Stimulated activated naive CD8-positive, alpha-beta T cell treated with anti-CD3 and anti-CD28 coated beads, Interleukin-15, Interleukin-2, amounts not matched to agents 100 U/mL and 50 U/mL, for 24 hours (primary cell): Measurements from ENCODE around the gene SACS.
A peak's percentile ranks its signal among the peaks of the same experiment; 100 is the strongest.
"Not testable (repeated sequence)": the region's sequence is repeated elsewhere in the genome, so short reads cannot be mapped to it uniquely, and the experiment has no call there.

Source experiments
- ATAC-seq: fragments of 150-1000 bp; cut with Tn5 transposase; one replicate; pipeline ENCODE4 v1.10.0; 2021
- DNase-seq: peaks from one replicate; pipeline ENCODE4 v3.0.0; 2021

Gene SACS

GRCh38 chr13:23352161-23352560 is 81.3 kb downstream of the SACS start:
- ATAC-seq (no peak), DNase-seq (no peak)

- ATAC-seq (no peak), DNase-seq (no peak)
These were observed 83.5 kb downstream of the SACS start for GRCh38 chr13:23350009-23350408.

DNA sequence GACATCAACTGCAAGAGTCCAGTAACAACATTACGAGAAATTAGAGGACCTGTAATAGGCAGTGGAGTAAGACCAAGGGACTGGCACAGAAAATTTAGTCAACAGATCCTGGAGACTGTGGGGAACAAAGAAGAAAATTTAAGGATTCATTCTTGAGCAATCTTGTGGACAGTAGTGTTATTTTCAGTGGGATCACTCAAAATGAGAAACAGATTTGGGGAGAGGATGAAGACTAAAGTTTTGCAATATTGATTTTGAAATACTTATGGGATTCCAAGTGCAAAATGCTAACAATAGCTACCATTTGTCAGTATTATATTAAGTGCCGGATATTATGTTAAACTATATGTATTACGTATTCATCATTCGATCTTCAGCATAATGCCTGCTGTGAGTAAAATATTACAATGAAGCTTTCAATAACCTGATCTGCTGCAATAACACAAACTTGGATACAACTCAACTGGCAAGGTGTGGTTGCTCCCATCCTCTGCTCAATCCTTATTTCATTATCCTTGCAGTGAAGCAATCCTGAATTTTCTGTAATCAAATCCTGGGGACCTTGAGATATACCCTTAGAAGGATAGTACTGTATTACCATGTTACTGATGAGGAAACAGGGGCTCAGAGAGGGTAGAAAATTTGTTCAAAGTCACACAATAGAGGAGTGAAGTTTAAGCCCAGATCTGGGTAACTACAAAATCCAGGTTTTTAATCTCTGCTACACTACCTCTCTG is 84.2 kb downstream of the SACS start:
- ATAC-seq (no peak), DNase-seq (no peak)

- ATAC-seq (no peak), DNase-seq (no peak)
These were observed 85.0 kb downstream of the SACS start for GRCh38 chr13:23348262-23349127.

- DNase-seq (no peak), ATAC-seq (no peak)
These were observed 85.9 kb downstream of the SACS start for GRCh38 chr13:23347601-23348000.

DNA sequence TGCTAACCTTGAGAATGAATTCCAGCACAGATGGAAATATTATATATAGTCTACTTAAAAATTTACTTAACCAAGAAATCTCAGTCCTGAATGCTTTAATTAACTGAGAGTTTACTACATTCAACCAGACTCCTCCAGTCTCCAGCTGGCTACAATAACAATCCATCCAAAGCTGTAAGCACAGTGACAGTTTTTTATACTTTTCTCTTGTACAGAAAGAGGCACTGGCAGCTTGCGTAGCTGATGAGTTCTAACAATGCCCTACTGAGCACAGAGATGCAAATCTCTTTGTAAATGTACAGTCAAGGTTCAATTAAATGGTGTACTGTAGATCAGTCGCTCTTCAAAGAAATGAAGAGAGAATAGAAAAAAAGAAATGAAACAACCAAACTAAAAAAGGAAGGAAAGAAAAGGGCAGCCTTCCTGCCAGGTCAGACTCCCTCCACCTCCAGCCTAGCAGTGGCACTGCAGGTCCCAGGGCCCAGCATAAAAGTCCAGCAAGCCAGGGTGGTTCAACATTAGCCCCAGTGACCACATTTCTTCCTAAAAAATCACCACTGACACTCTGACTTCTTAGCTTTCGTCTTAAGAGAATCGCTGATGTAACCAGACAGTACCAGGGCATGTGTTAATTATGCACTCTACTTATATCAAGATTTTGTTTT is 88.4 kb downstream of the SACS start:
- ATAC-seq (no peak), DNase-seq (no peak)

- DNase-seq (no peak), ATAC-seq (no peak)
These were observed 94.3 kb downstream of the SACS start for GRCh38 chr13:23339225-23339624.

- ATAC-seq (no peak), DNase-seq (no peak)
These were observed 103.1 kb downstream of the SACS start for GRCh38 chr13:23330356-23330755.

- ATAC-seq (no peak), DNase-seq (no peak)
These were observed 108.3 kb downstream of the SACS start for GRCh38 chr13:23325191-23325590.

DNA sequence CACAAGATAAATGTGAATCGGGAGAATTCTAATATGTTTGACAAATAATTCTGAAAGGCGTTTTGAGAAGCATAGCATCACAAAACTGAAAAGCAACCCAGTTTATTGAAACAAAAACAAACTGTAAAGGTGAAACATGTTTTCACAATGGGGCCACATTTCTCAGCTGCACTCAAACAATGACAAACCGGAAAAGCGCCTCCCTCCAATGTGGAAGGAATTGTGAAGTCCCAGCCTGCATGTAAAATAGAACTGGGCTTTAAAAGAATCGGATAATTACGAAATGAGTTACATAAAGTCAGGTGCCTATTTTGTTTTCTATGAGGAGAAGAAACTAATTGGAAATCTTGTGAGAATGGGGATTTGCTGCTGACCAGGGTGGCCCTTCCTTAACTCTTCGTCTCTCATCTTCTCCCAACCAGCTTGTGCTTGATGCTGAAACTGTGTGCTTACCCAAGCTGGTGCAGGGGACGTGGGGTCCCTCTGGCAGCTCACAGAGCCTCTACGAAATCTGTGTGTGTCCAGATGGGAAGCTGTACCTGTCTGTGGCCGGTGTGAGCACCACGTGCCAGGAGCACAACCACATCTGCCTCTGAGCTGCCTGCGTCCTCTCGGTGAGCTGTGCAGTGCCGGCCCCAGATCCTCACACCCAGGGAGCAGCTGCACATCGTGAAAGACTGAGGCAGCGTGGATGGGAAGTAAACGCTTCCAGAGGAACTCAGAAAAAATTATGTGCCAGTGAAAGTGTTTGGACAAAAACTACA is 109.4 kb downstream of the SACS start:
- ATAC-seq: no peak
- no peak for DNase-seq

GRCh38 chr13:23322353-23323336 is 110.9 kb downstream of the SACS start:
- ATAC-seq: no peak
- DNase-seq: no peak

DNA sequence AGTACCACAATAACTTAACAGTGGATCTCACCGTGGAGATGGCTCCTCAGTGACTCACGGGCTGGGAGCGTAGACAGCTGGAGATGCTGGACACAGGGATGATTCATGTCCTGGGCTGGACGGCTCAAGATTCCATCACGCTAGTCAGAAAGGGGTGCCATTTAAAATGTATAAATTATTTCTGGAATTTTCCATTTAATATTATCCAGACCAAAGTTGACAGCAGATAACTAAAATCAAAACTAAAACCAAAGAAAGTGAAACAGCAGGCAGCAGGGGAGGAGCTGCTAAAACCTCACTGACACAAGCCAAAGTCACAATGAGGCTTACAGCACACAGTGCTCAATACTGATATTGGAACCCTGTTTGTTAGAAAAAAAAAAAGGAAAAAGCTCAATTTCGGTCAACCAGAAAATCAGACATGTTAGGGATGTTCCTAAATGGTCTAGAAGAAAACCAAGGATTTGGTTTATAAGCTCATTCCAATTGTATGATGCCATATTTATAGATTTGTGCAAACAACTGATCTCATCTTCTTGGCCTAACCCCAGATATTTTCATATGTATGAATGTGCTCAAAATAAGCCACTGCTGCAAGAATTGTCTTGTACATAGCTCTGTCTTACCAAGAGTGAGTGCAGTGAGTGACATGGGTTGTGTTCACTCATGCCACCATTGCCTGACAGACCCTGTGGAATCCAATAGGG is 111.8 kb downstream of the SACS start:
- ATAC-seq (peak; percentile 70), DNase-seq (no peak)

DNA sequence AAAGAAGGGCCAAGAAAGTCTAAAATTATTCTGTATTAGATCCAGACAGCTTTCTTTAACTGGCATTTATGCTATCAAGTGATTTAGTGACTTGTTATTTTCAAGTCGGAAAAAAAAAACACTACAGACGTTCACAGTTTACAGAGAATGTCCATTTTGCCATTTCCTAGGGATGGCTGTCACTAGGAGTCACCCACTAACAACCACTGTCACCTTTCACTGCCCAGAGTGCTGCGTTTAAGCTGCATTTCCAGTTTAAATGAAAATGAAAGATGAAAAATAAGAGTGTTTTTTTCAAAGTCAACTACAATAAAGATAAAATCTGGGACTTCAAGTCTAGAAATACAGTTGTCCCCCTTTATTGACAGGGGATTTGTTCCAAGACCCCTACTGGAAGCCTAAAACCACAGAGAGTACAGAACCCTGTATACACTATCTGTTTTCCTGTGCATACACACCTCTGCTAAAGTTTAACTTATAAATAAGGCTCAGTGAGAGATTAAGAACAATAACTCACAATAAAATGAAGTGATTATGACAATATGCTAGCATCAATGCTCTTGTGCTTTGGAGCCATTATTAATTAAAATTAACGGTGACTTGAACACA is 112.5 kb downstream of the SACS start:
- no peak for DNase-seq
- ATAC-seq: no peak

GRCh38 chr13:23319883-23320224 is 113.6 kb downstream of the SACS start:
- no peak for DNase-seq
- ATAC-seq: no peak

DNA sequence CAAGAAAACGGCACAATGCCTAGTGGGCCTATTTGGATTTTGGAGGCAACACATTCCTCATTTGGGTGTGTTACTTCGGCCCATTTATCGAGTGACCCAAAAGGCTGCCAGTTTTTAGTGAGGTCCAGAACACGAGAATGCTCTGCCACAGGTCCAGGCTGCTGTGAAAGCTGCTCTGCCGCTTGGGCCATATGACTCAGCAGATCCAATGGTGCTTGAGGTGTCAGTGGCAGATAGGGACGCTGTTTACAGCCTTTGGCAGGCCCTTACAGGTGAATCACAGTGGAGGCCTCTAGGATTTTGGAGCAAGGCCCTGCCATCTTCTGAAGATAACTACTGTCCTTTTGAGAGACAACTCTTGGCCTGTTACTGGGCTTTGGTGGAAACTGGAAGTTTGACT is 118.7 kb downstream of the SACS start:
- not testable (repeated sequence) for DNase-seq, ATAC-seq

DNA sequence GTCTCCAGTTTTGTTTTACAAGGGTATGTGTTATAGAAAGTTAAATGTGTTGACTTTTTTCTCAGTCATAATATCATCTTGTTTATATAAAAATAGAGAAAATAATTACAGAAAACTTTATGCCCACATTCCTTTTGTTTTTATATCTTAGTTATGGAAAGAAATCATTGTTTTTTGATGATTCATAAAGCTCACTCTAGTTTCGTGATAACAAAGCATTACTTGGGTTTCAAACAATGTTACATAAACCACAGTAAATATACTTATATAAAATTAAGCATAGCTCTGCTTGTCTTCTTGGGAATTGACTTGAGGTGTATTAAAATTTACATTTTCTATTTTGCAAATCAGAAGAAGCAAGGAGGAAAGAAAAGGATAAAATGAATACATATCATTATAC is 140.9 kb downstream of the SACS start:
- no peak for ATAC-seq
- no peak for DNase-seq

DNA sequence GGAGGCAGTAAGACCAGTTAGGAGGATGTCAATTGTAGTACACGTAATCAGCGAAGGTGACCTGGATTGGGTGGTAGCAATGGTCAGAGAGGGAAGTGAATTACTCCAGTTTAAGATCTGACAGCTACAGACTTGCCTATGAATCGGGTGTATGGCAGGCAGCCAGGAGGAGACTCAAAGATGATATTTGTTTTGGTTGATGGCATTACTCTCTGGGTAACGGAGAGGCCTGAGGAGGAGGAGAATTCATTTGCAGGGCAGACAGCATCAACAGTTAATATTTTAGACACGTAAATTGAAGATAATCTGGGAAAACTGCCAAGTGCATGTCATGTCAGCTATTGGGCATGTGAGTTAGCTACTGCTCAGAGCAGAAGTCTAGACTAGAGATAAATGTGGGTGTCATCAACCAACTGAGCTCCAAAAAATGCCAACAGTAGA is 143.6 kb downstream of the SACS start:
- DNase-seq (no peak), ATAC-seq (no peak)

- DNase-seq: no peak
- ATAC-seq: no peak
These were observed 144.5 kb downstream of the SACS start for GRCh38 chr13:23288995-23289394.

GRCh38 chr13:23288564-23288963 is 144.9 kb downstream of the SACS start:
- DNase-seq: no peak
- no peak for ATAC-seq

GRCh38 chr13:23279321-23279720 is 154.2 kb downstream of the SACS start:
- DNase-seq: no peak
- ATAC-seq: no peak
